Activated CD4-positive, alpha-beta T cell treated with anti-CD3 and anti-CD28 coated beads, Interleukin-2, amount 50 U/mL, for 48 hours (primary cell): ENCODE results near the gene TLE1.
A peak's percentile ranks its signal among the peaks of the same experiment; 100 is the strongest.

Experiments
- DNase-seq, 2 experiments: peaks; one replicate each; pipeline ENCODE4 v3.0.0-alpha.2; 2020

Gene TLE1

GRCh38 chr9:81686614-81687520 lies 2.5 kb downstream of the TLE1 start:
- peak; percentile 5 to 24 for DNase-seq

- no peak for DNase-seq
Measured at GRCh38 chr9:81685763-81686613, 3.4 kb downstream of the TLE1 start.

GRCh38 chr9:81684635-81685034 lies 4.7 kb downstream of the TLE1 start:
- no peak for DNase-seq

- DNase-seq, result no peak
Measured at GRCh38 chr9:81683704-81684103, 5.6 kb downstream of the TLE1 start.

GRCh38 chr9:81683238-81683637 lies 6.1 kb downstream of the TLE1 start:
- DNase-seq, result no peak

- no peak for DNase-seq
Measured at GRCh38 chr9:81682797-81683196, 6.5 kb downstream of the TLE1 start.

GRCh38 chr9:81682177-81682576 lies 7.2 kb downstream of the TLE1 start:
- no peak for DNase-seq

- no peak for DNase-seq
Measured at GRCh38 chr9:81680506-81680905, 8.8 kb downstream of the TLE1 start.

GRCh38 chr9:81680006-81680405 lies 9.3 kb downstream of the TLE1 start:
- DNase-seq, result no peak

- DNase-seq, result no peak
Measured at GRCh38 chr9:81678088-81678487, 11.3 kb downstream of the TLE1 start.

GRCh38 chr9:81676395-81676794 lies 13.0 kb downstream of the TLE1 start:
- DNase-seq, result no peak

GRCh38 chr9:81673310-81673709 lies 16.0 kb downstream of the TLE1 start:
- no peak for DNase-seq

GRCh38 chr9:81671880-81672280 lies 17.5 kb downstream of the TLE1 start:
- no peak for DNase-seq

- no peak for DNase-seq
Measured at GRCh38 chr9:81669866-81670265, 19.5 kb downstream of the TLE1 start.

GRCh38 chr9:81669041-81669651 lies 20.2 kb downstream of the TLE1 start:
- DNase-seq, result no peak

- no peak for DNase-seq
Measured at GRCh38 chr9:81666123-81666522, 23.2 kb downstream of the TLE1 start.

GRCh38 chr9:81665322-81665871 lies 23.9 kb downstream of the TLE1 start:
- no peak for DNase-seq

GRCh38 chr9:81664638-81665222 lies 24.6 kb downstream of the TLE1 start:
- DNase-seq, result no peak

GRCh38 chr9:81661339-81661738 lies 28.0 kb downstream of the TLE1 start:
- no peak for DNase-seq

- no peak for DNase-seq
Measured at GRCh38 chr9:81656871-81657337, 32.4 kb downstream of the TLE1 start.

- no peak for DNase-seq
Measured at GRCh38 chr9:81656004-81656403, 33.3 kb downstream of the TLE1 start.

- no peak for DNase-seq
Measured at GRCh38 chr9:81653240-81653639, 36.1 kb downstream of the TLE1 start.
